Measurements from ENCODE around the gene ZNF280A. TPM values are rescaled to one million over a fixed set of nuclear protein-coding genes. Genes with fewer than 3 reads are reported as not detected.

The ZNF280A gene
- total and polyA plus RNA-seq, 2 donors (not counting 3 experiments of a cell fraction or from before 2014, with no cell fraction given): 0.15 TPM; not detected in 1

DNA sequence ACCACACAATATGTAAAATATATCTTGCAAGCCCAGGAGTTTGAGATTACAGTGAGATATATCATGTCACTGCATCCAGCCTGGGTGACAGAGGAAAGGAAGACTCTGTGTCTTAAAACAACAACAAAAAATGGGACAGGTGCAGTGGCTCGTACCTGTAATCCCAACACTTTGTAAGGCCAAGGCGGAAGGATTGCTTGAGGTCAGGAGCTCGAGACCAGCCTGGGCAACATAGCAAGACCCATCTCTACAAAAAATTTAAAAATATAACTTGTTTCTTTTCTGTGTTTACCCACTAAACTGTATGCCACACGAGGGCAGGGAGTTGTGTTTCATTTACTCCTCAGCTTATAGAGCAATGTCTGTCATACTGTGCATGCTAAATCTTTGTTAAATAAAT is 3.1 kb downstream of the ZNF280A start:
- ChIA-PET POLR2A (no interaction called here), CTCF (no interaction called here)
- dilution Hi-C loops (cut with MboI; ENCODE audit: extremely low pct_ligation_motif_present, low sequenced_read_pairs): no loop called here
- no peak overlapping the region for H3K4me3 ChIP-seq (replicated peaks in 1 of 3; ENCODE audit: insufficient read depth in 1 of 3, low read depth in 1 of 3, low read length in 3 of 3)
- H3K9me1 ChIP-seq (replicated peaks; ENCODE audit: control insufficient read depth, extremely low read depth, insufficient read depth, low read length): no peaks in the 10 kb centered on the region
- no peaks in the 10 kb centered on the region for H3K36me3 ChIP-seq (ENCODE audit: control insufficient read depth in 2 of 2, extremely low read depth in 1 of 2, insufficient read depth in 2 of 2, low read length in 2 of 2)
- DNase-seq (ENCODE audit: low read depth, low spot score): no peak
- BruUV-seq (replicated peaks): no TSS peak
- no peak overlapping the region for H3K27ac ChIP-seq (ENCODE audit: insufficient read depth, low read depth, low read length)
- FAIRE-seq: no peak
- H3K4me2 ChIP-seq (ENCODE audit: insufficient read depth, low read length): no peak overlapping the region
- peaks cover 0 to 12% of the 10 kb centered on the region in 2 experiments for H3K27me3 ChIP-seq (ENCODE audit: control insufficient read depth in 2 of 2, insufficient read depth in 2 of 2, low read length in 2 of 2)
- H3K4me1 ChIP-seq (ENCODE audit: control insufficient read depth, extremely low read depth, insufficient read depth, low read length): peaks cover 5% of the 10 kb centered on the region
- H3K79me2 ChIP-seq (ENCODE audit: control insufficient read depth, insufficient read depth, low read length): no peaks in the 10 kb centered on the region
- intact Hi-C loops (cut with micrococcal nuclease): no loop called here
- TF ChIP-seq GATA2 (IDR thresholded peaks at IDR 0.05; ENCODE audit: insufficient read depth, insufficient read length, low read depth, low read length) (no peak), POLR2AphosphoS5 (IDR thresholded peaks at IDR 0.05; ENCODE audit: insufficient read depth, low read depth, low read length) (no peak), MYC (IDR thresholded peaks at IDR 0.05; ENCODE audit: low read depth, low read length) (no peak), POLR2A (IDR thresholded peaks at IDR 0.05; ENCODE audit: low read depth, low read length) (no peak), FOS (IDR thresholded peaks at IDR 0.05; ENCODE audit: borderline replicate concordance, insufficient read depth, low read length) (no peak), JUN (IDR thresholded peaks at IDR 0.05; ENCODE audit: borderline replicate concordance, insufficient read depth, insufficient read length, low read depth) (no peak), EZH2 (IDR thresholded peaks at IDR 0.05; ENCODE audit: borderline replicate concordance, low read depth, low read length, severe bottlenecking) (no peak)
- TF ChIP-seq, protein P1, sequence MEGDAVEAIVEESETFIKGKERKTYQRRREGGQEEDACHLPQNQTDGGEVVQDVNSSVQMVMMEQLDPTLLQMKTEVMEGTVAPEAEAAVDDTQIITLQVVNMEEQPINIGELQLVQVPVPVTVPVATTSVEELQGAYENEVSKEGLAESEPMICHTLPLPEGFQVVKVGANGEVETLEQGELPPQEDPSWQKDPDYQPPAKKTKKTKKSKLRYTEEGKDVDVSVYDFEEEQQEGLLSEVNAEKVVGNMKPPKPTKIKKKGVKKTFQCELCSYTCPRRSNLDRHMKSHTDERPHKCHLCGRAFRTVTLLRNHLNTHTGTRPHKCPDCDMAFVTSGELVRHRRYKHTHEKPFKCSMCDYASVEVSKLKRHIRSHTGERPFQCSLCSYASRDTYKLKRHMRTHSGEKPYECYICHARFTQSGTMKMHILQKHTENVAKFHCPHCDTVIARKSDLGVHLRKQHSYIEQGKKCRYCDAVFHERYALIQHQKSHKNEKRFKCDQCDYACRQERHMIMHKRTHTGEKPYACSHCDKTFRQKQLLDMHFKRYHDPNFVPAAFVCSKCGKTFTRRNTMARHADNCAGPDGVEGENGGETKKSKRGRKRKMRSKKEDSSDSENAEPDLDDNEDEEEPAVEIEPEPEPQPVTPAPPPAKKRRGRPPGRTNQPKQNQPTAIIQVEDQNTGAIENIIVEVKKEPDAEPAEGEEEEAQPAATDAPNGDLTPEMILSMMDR (IDR thresholded peaks at IDR 0.05; ENCODE audit: extremely low read depth in 1 of 2, insufficient read depth in 1 of 2, low read depth in 1 of 2, low read length in 2 of 2): no peak
- TF ChIP-seq, protein P2, sequence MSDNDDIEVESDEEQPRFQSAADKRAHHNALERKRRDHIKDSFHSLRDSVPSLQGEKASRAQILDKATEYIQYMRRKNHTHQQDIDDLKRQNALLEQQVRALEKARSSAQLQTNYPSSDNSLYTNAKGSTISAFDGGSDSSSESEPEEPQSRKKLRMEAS (IDR thresholded peaks at IDR 0.05; ENCODE audit: insufficient read depth, insufficient read length): no peak
- H3K9ac ChIP-seq (replicated peaks; ENCODE audit: extremely low read depth, insufficient read depth, low read length): no peak overlapping the region
- H2AFZ ChIP-seq (ENCODE audit: low read depth, low read length): no peak overlapping the region
- no peaks in the 10 kb centered on the region for H3K9me3 ChIP-seq (replicated peaks; ENCODE audit: control insufficient read depth, insufficient read depth, low read length)
- no peaks in the 10 kb centered on the region for H4K20me1 ChIP-seq (replicated peaks; ENCODE audit: control insufficient read depth, extremely low read depth, insufficient read depth, low read length)
